Stomach smooth muscle (tissue), 2 donors: ENCODE measurements around the gene AQP2.
"Not testable (repeated sequence)": the region's sequence is repeated elsewhere in the genome, so short reads cannot be mapped to it uniquely, and the experiment has no call there.

Experiments used
- H3K27ac ChIP-seq: one replicate; pipeline ENCODE4 v1.7.0; 2013; ENCODE audit warnings: mild to moderate bottlenecking, low read length, inconsistent platforms
- H3K27me3 ChIP-seq, 2 donors: one replicate each; pipeline ENCODE4 v1.7.0; 2013; ENCODE audit warnings: low read length in 2 of 2; ENCODE audit not compliant: insufficient read depth in 2 of 2, control insufficient read depth in 1 of 2
- H3K36me3 ChIP-seq, 2 donors: one replicate each; pipeline ENCODE4 v1.7.0; 2013; ENCODE audit warnings: low read length in 2 of 2; ENCODE audit not compliant: control insufficient read depth in 2 of 2, insufficient read depth in 2 of 2
- H3K4me1 ChIP-seq: one replicate; pipeline ENCODE4 v1.7.0; 2013; ENCODE audit warnings: low read length; ENCODE audit not compliant: control insufficient read depth, insufficient read depth
- H3K4me3 ChIP-seq, 2 donors: one replicate each; pipeline ENCODE4 v1.7.0; 2013; ENCODE audit warnings: low read length in 2 of 2
- H3K9ac ChIP-seq, 2 donors: one replicate each; pipeline ENCODE4 v1.7.0; 2013; ENCODE audit warnings: low read length in 2 of 2, mild to moderate bottlenecking in 1 of 2
- H3K9me3 ChIP-seq, 2 donors: one replicate each; pipeline ENCODE4 v1.7.0; 2013; ENCODE audit warnings: low read length in 2 of 2; ENCODE audit not compliant: control insufficient read depth in 2 of 2
- donor health status: healthy.
- donor health status: Pancreatic carcinoma.

Gene AQP2

GRCh38 chr12:49983892-49984291, 33.4 kb downstream of the AQP2 start:
- Histone ChIP-seq H3K9me3 (no peaks in the 10 kb centered on the region), H3K27ac (no peak overlapping the region), H3K36me3 (no peaks in the 10 kb centered on the region), H3K4me3 (peak overlapping the region in 1 of 2 donors; percentile 29), H3K4me1 (peaks cover 22% of the 10 kb centered on the region), H3K9ac (peak overlapping the region in 1 of 2 donors; percentile 36), H3K27me3 (no peaks in the 10 kb centered on the region)

- H3K4me3 ChIP-seq, result no peak overlapping the region
- H3K27ac ChIP-seq, result no peak overlapping the region
- no peaks in the 10 kb centered on the region for H3K9me3 ChIP-seq
- H3K4me1 ChIP-seq, result peaks cover 22% of the 10 kb centered on the region
- no peaks in the 10 kb centered on the region for H3K36me3 ChIP-seq
- no peak overlapping the region for H3K9ac ChIP-seq
- H3K27me3 ChIP-seq, result no peaks in the 10 kb centered on the region
Observed at GRCh38 chr12:49984476-49985359, 34.2 kb downstream of the AQP2 start.

- Histone ChIP-seq H3K36me3 (no peaks in the 10 kb centered on the region), H3K27ac (no peak overlapping the region), H3K4me3 (peak overlapping the region in 1 of 2 donors; percentile 8), H3K9me3 (no peaks in the 10 kb centered on the region), H3K4me1 (peaks cover 22% of the 10 kb centered on the region), H3K9ac (no peak overlapping the region), H3K27me3 (no peaks in the 10 kb centered on the region)
Observed at GRCh38 chr12:49985981-49986380, 35.4 kb downstream of the AQP2 start.

GRCh38 chr12:49986476-49986875, 35.9 kb downstream of the AQP2 start:
- H3K27me3 ChIP-seq, result not testable (repeated sequence)
- H3K4me1 ChIP-seq, result peaks cover 22% of the 10 kb centered on the region

GRCh38 chr12:49987625-49988303, 37.2 kb downstream of the AQP2 start:
- Histone ChIP-seq H3K27me3 (no peaks in the 10 kb centered on the region), H3K4me3 (no peak overlapping the region), H3K36me3 (peaks cover 3 to 5% of the 10 kb centered on the region in 2 donors), H3K9me3 (no peaks in the 10 kb centered on the region), H3K9ac (no peak overlapping the region), H3K4me1 (peaks cover 17% of the 10 kb centered on the region), H3K27ac (peak overlapping the region; percentile 53)

More at GRCh38 chr12:49986476-49986875, 35.9 kb downstream of the AQP2 start:
- not testable (repeated sequence) for H3K9ac ChIP-seq, H3K36me3 ChIP-seq, H3K27ac ChIP-seq, H3K4me3 ChIP-seq, H3K9me3 ChIP-seq

- H3K9ac ChIP-seq, H3K9me3 ChIP-seq, H3K27me3 ChIP-seq, H3K4me1 ChIP-seq, H3K27ac ChIP-seq, H3K4me3 ChIP-seq: not testable (repeated sequence)
- peaks cover 3 to 11% of the 10 kb centered on the region in 2 donors for H3K36me3 ChIP-seq
Observed at GRCh38 chr12:49989400-49989799, 38.9 kb downstream of the AQP2 start.

GRCh38 chr12:49990273-49990672, 39.7 kb downstream of the AQP2 start:
- H3K4me1 ChIP-seq, result peaks cover 3% of the 10 kb centered on the region
- no peaks in the 10 kb centered on the region for H3K9me3 ChIP-seq
- peaks cover 3 to 11% of the 10 kb centered on the region in 2 donors for H3K36me3 ChIP-seq
- no peak overlapping the region for H3K27ac ChIP-seq
- no peak overlapping the region for H3K9ac ChIP-seq
- no peak overlapping the region for H3K4me3 ChIP-seq
- no peaks in the 10 kb centered on the region for H3K27me3 ChIP-seq

- Histone ChIP-seq H3K4me3 (no peak overlapping the region), H3K9me3 (no peaks in the 10 kb centered on the region), H3K4me1 (peaks cover under 1% of the 10 kb centered on the region), H3K9ac (no peak overlapping the region), H3K27me3 (no peaks in the 10 kb centered on the region), H3K36me3 (peaks cover 0 to 2% of the 10 kb centered on the region in 2 donors), H3K27ac (no peak overlapping the region)
Observed at GRCh38 chr12:49998453-49998852, 47.9 kb downstream of the AQP2 start.

GRCh38 chr12:50003595-50003994, 53.1 kb downstream of the AQP2 start:
- Histone ChIP-seq H3K4me3 (no peak overlapping the region), H3K36me3 (no peaks in the 10 kb centered on the region), H3K4me1 (peaks cover 17% of the 10 kb centered on the region), H3K9ac (no peak overlapping the region), H3K27me3 (no peaks in the 10 kb centered on the region), H3K27ac (peak overlapping the region; percentile 77), H3K9me3 (no peaks in the 10 kb centered on the region)

- Histone ChIP-seq H3K4me1 (peaks cover 17% of the 10 kb centered on the region), H3K9me3 (no peaks in the 10 kb centered on the region), H3K27me3 (no peaks in the 10 kb centered on the region), H3K4me3 (no peak overlapping the region), H3K36me3 (no peaks in the 10 kb centered on the region), H3K9ac (peak overlapping the region in 1 of 2 donors; percentile 13), H3K27ac (peak overlapping the region; percentile 77)
Observed at GRCh38 chr12:50004696-50005095, 54.2 kb downstream of the AQP2 start.

GRCh38 chr12:50005175-50005574, 54.6 kb downstream of the AQP2 start:
- peak overlapping the region; percentile 77 for H3K27ac ChIP-seq
- peak overlapping the region in 1 of 2 donors; percentile 7 for H3K9ac ChIP-seq
- no peak overlapping the region for H3K4me3 ChIP-seq
- H3K4me1 ChIP-seq, result peaks cover 17% of the 10 kb centered on the region
- H3K9me3 ChIP-seq, result no peaks in the 10 kb centered on the region
- H3K36me3 ChIP-seq, result no peaks in the 10 kb centered on the region
- no peaks in the 10 kb centered on the region for H3K27me3 ChIP-seq
